Astrocyte (in vitro differentiated cells and primary cell): ENCODE measurements around the gene FAHD2A.

Source experiments
- CTCF ChIP-seq: IDR thresholded peaks from 2 replicates; pipeline ENCODE4 v1.5.1; 2011; ENCODE audit warnings: low read depth, mild to moderate bottlenecking, inconsistent platforms, low read length, moderate library complexity; ENCODE audit not compliant: insufficient read depth
- EZH2 ChIP-seq: IDR thresholded peaks from 2 replicates; pipeline ENCODE4 v1.6.1; 2012; ENCODE audit warnings: mild to moderate bottlenecking, low read length, inconsistent platforms; ENCODE audit not compliant: insufficient read depth

GRCh38 chr2:95375532-95376150 lies 26.9 kb upstream of the FAHD2A start:
- TF ChIP-seq CTCF (no peak), EZH2 (no peak)
